ENCODE data around the gene KICS2. TPM values are rescaled to one million over a fixed set of nuclear protein-coding genes. Genes with fewer than 3 reads are reported as not detected.

KICS2 gene
- total and polyA plus RNA-seq, 9 of the 15 experiments (the other 6 are each of a cell fraction or from before 2014, with no cell fraction given) = 2.3 to 6.4 (median 5.5) TPM

- TF ChIP-seq WHSC1 (IDR thresholded peaks at IDR 0.05; ENCODE audit: low read length) (no peak), NONO (IDR thresholded peaks at IDR 0.05; ENCODE audit: low read depth in 2 of 2, low read length in 1 of 2) (no peak), ZKSCAN3 (CRISPR knock-in tag; IDR thresholded peaks at IDR 0.05) (peak; percentile 68; the same call in 1 of the 2 replicates), RERE (CRISPR knock-in tag; IDR thresholded peaks at IDR 0.05; ENCODE audit: borderline replicate concordance) (no peak), TCF3 (CRISPR knock-in tag; IDR thresholded peaks at IDR 0.05) (no peak), ZNF395 (CRISPR knock-in tag; IDR thresholded peaks at IDR 0.05) (no peak), ZBTB26 (CRISPR knock-in tag; IDR thresholded peaks at IDR 0.05) (no peak), SMC3 (conservative IDR thresholded peaks at IDR 0.05; ENCODE audit: insufficient read depth, low read depth, low read length) (peak; percentile 70), NR0B1 (IDR thresholded peaks at IDR 0.05; ENCODE audit: partially characterized antibody) (no peak), NFIX (CRISPR knock-in tag; IDR thresholded peaks at IDR 0.05; ENCODE audit: low read depth) (no peak), C11orf30 (IDR thresholded peaks at IDR 0.05; ENCODE audit: low read depth) (no peak), ETS1 (conservative IDR thresholded peaks at IDR 0.05; ENCODE audit: control insufficient read depth, low read depth, low read length) (no peak), BHLHE40 (IDR thresholded peaks at IDR 0.05; ENCODE audit: low read length) (no peak), DEAF1 (CRISPR knock-in tag; IDR thresholded peaks at IDR 0.05) (peak; percentile 83), ZKSCAN8 (CRISPR knock-in tag; IDR thresholded peaks at IDR 0.05) (no peak)
Observed at GRCh38 chr12:64256166-64256800, 34.2 kb upstream of the KICS2 start (continued).

Measured in K562 (cell line).